ENCODE data around the gene CCSER2.

DNA sequence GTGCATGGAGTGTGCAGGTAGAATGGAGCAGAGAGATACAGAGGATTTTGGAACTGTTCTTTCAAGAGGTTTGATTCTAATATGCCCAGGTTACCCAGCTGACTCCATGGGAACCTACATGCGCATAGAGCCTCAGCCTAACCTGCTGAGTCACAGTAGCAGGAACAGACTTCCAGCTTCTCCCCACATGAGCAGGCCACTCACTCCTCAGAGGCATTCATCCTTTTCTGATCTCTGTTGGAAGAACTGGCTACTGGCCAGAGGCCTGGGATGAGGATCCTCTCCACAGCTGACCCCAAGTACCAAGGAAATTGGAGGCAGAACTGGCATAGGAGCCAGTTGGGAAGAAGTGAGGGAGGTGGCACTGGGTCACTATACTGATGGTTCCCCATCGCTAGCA is 17.9 kb upstream of the CCSER2 start:
- TF ChIP-seq, protein P1, sequence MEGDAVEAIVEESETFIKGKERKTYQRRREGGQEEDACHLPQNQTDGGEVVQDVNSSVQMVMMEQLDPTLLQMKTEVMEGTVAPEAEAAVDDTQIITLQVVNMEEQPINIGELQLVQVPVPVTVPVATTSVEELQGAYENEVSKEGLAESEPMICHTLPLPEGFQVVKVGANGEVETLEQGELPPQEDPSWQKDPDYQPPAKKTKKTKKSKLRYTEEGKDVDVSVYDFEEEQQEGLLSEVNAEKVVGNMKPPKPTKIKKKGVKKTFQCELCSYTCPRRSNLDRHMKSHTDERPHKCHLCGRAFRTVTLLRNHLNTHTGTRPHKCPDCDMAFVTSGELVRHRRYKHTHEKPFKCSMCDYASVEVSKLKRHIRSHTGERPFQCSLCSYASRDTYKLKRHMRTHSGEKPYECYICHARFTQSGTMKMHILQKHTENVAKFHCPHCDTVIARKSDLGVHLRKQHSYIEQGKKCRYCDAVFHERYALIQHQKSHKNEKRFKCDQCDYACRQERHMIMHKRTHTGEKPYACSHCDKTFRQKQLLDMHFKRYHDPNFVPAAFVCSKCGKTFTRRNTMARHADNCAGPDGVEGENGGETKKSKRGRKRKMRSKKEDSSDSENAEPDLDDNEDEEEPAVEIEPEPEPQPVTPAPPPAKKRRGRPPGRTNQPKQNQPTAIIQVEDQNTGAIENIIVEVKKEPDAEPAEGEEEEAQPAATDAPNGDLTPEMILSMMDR (IDR thresholded peaks at IDR 0.05), result no peak
- TF ChIP-seq POLR2A (IDR thresholded peaks at IDR 0.05), result no peak

Measured in esophagus squamous epithelium (tissue), 4 donors.